DND-41 (cell line): ENCODE data around the gene TXNDC2.

ENCODE experiments used
- EZH2 ChIP-seq: IDR thresholded peaks from 3 replicates; pipeline ENCODE4 v1.6.1; 2012; ENCODE audit warnings: borderline replicate concordance, low read depth, mild to moderate bottlenecking, moderate library complexity, low read length, inconsistent platforms; ENCODE audit not compliant: severe bottlenecking
- TF ChIP-seq, protein P1 (sequence below): IDR thresholded peaks from 2 replicates; pipeline ENCODE4 v1.5.1; 2012; ENCODE audit warnings: borderline replicate concordance, low read length, moderate library complexity, mild to moderate bottlenecking; ENCODE audit not compliant: poor library complexity, severe bottlenecking; ENCODE audit errors: extremely low read depth

- TF ChIP-seq, protein P1, sequence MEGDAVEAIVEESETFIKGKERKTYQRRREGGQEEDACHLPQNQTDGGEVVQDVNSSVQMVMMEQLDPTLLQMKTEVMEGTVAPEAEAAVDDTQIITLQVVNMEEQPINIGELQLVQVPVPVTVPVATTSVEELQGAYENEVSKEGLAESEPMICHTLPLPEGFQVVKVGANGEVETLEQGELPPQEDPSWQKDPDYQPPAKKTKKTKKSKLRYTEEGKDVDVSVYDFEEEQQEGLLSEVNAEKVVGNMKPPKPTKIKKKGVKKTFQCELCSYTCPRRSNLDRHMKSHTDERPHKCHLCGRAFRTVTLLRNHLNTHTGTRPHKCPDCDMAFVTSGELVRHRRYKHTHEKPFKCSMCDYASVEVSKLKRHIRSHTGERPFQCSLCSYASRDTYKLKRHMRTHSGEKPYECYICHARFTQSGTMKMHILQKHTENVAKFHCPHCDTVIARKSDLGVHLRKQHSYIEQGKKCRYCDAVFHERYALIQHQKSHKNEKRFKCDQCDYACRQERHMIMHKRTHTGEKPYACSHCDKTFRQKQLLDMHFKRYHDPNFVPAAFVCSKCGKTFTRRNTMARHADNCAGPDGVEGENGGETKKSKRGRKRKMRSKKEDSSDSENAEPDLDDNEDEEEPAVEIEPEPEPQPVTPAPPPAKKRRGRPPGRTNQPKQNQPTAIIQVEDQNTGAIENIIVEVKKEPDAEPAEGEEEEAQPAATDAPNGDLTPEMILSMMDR: no peak
- TF ChIP-seq EZH2: no peak
Measured at GRCh38 chr18:9905401-9905922, 19.7 kb downstream of the TXNDC2 start.
